ENCODE measurements around the gene TTC16. TPM values are rescaled to one million over a fixed set of nuclear protein-coding genes. Genes with fewer than 3 reads are reported as not detected.
"Not testable (repeated sequence)": the region's sequence is repeated elsewhere in the genome, so short reads cannot be mapped to it uniquely, and the experiment has no call there.

Gene TTC16
- total and polyA plus RNA-seq, 8 donors = 0.08 to 0.12 TPM; not detected in 6

- intact Hi-C loops (cut with DNase I; ENCODE audit: low total_unique reads) = no loop called here
- no peaks in the 10 kb centered on the region for H3K36me3 ChIP-seq
These were observed 63.5 kb downstream of the TTC16 start for GRCh38 chr9:127779136-127779981.

GRCh38 chr9:127780126-127780885 lies 64.4 kb downstream of the TTC16 start:
- Histone ChIP-seq H3K4me3 (no peak overlapping the region), H3K36me3 (no peaks in the 10 kb centered on the region), H3K9me3 (no peaks in the 10 kb centered on the region), H3K27me3 (no peaks in the 10 kb centered on the region), H3K4me1 (peaks cover 7 to 72% (median 24%) of the 10 kb centered on the region in 4 donors), H3K27ac (peak overlapping the region in 3 of 5 donors; percentile 13 to 89 (median 85))
- no peak for DNase-seq
- intact Hi-C loops (cut with DNase I; ENCODE audit: low total_unique reads) = loop anchor here (5.0 kb wide), 2 partner anchors 43 to 173 kb away; partner anchors contain the start of gene TOR2A
- 64 to 82% (median 74%) methylated on average over 7 to 20 of the region's 20 CpGs for WGBS, 5 donors
- TF ChIP-seq POLR2A (IDR thresholded peaks at IDR 0.05) = no peak
- TF ChIP-seq CTCF (IDR thresholded peaks at IDR 0.05) = no peak
- TF ChIP-seq EP300 (IDR thresholded peaks at IDR 0.05) = no peak
- TF ChIP-seq POLR2AphosphoS5 (IDR thresholded peaks at IDR 0.05) = no peak

More at GRCh38 chr9:127779136-127779981, 63.5 kb downstream of the TTC16 start:
- TF ChIP-seq CTCF (IDR thresholded peaks at IDR 0.05) = no peak
- TF ChIP-seq POLR2AphosphoS5 (IDR thresholded peaks at IDR 0.05) = no peak
- TF ChIP-seq EP300 (IDR thresholded peaks at IDR 0.05) = no peak
- no peak for TF ChIP-seq POLR2A (IDR thresholded peaks at IDR 0.05)
- 60 to 74% (median 69%) methylated on average over 15 to 17 of the region's 17 CpGs for WGBS, 5 donors
- Histone ChIP-seq H3K4me1 (peaks cover under 1 to 65% (median 18%) of the 10 kb centered on the region in 4 donors), H3K27me3 (no peaks in the 10 kb centered on the region), H3K27ac (peak overlapping the region; percentile 30 to 89 (median 66)), H3K4me3 (peak overlapping the region; percentile 6 to 35 (median 28)), H3K9me3 (no peaks in the 10 kb centered on the region)
- DNase-seq = no peak

GRCh38 chr9:127780909-127781308 lies 65.0 kb downstream of the TTC16 start:
- not testable (repeated sequence) for H3K36me3 ChIP-seq, H3K27me3 ChIP-seq, H3K4me3 ChIP-seq, DNase-seq, H3K9me3 ChIP-seq
- H3K4me1 ChIP-seq = peaks cover 7 to 72% (median 24%) of the 10 kb centered on the region in 4 donors
- WGBS, 5 donors = 78 to 84% (median 82%) methylated on average over 9 of the region's 9 CpGs
- peak overlapping the region in 3 of 5 donors; percentile 13 to 89 (median 85) for H3K27ac ChIP-seq
- intact Hi-C loops (cut with DNase I; ENCODE audit: low total_unique reads) = loop anchor here (5.0 kb wide), 2 partner anchors 44 to 174 kb away; partner anchors contain the start of gene TOR2A

Other genes starting within 250 kb of the TTC16 start
- 10 to 100 TPM; 14.9 to 77.7 (median 31.3) TPM for gene STXBP1, start 103.8 kb upstream of the TTC16 start, total RNA-seq
- 1 to 10 TPM; 5.2 to 8.7 (median 7.6) TPM for gene STXBP1, start 103.8 kb upstream of the TTC16 start, polyA plus RNA-seq
- gene CFAP157, start 9.1 kb upstream of the TTC16 start, total RNA-seq = 1 to 10 TPM in 1 of 5 donors, under 1 TPM in 1, not detected in 3; 0.14 to 7.6 TPM
- under 1 TPM; 0.18 to 0.61 (median 0.19) TPM for gene CFAP157, start 9.1 kb upstream of the TTC16 start, polyA plus RNA-seq
- gene PTRH1, start 416 bp upstream of the TTC16 start, total RNA-seq = 10 to 100 TPM in 2 of 5 donors, 1 to 10 TPM in 3; 2.9 to 50.4 (median 10.0) TPM
- 10 to 100 TPM; 13.3 to 23.4 (median 21.4) TPM for gene PTRH1, start 416 bp upstream of the TTC16 start, polyA plus RNA-seq
- gene TOR2A, start 19.2 kb downstream of the TTC16 start, total RNA-seq = 10 to 100 TPM in 3 of 5 donors, 1 to 10 TPM in 2; 5.0 to 87.8 (median 14.6) TPM
- gene TOR2A, start 19.2 kb downstream of the TTC16 start, polyA plus RNA-seq = 10 to 100 TPM in 1 of 3 donors, 1 to 10 TPM in 2; 6.1 to 12.4 (median 9.7) TPM
- gene SH2D3C, start 62.6 kb downstream of the TTC16 start, total RNA-seq = 10 to 100 TPM in 1 of 5 donors, 1 to 10 TPM in 2, not detected in 2; 1.8 to 38.1 (median 5.1) TPM
- gene SH2D3C, start 62.6 kb downstream of the TTC16 start, polyA plus RNA-seq = 1 to 10 TPM; 3.5 to 4.7 (median 4.3) TPM
- gene CDK9, start 70.0 kb downstream of the TTC16 start, total RNA-seq = 100 to 1,000 TPM in 1 of 5 donors, 10 to 100 TPM in 4; 42.8 to 114 (median 92.7) TPM
- 10 to 100 TPM; 25.3 to 34.7 (median 34.4) TPM for gene CDK9, start 70.0 kb downstream of the TTC16 start, polyA plus RNA-seq
- gene FPGS, start 86.8 kb downstream of the TTC16 start, total RNA-seq = 100 to 1,000 TPM in 2 of 5 donors, 10 to 100 TPM in 3; 67.0 to 235 (median 97.1) TPM
- 10 to 100 TPM; 29.1 to 42.7 (median 30.2) TPM for gene FPGS, start 86.8 kb downstream of the TTC16 start, polyA plus RNA-seq
- gene ENG, start 138.6 kb downstream of the TTC16 start, total RNA-seq = 10 to 100 TPM in 4 of 5 donors, 1 to 10 TPM in 1; 4.0 to 58.5 (median 44.3) TPM
- gene ENG, start 138.6 kb downstream of the TTC16 start, polyA plus RNA-seq = 10 to 100 TPM; 16.0 to 28.8 (median 21.5) TPM
- gene AK1, start 161.6 kb downstream of the TTC16 start, total RNA-seq = 10 to 100 TPM in 3 of 5 donors, 1 to 10 TPM in 1, not detected in 1; 7.2 to 88.3 (median 39.8) TPM
- gene AK1, start 161.6 kb downstream of the TTC16 start, polyA plus RNA-seq = 10 to 100 TPM; 64.4 to 92.1 (median 89.7) TPM
- 100 to 1,000 TPM in 2 of 5 donors, 10 to 100 TPM in 3; 18.0 to 145 (median 92.4) TPM for gene ST6GALNAC6, start 183.5 kb downstream of the TTC16 start, total RNA-seq
- gene ST6GALNAC6, start 183.5 kb downstream of the TTC16 start, polyA plus RNA-seq = 10 to 100 TPM; 32.8 to 63.8 (median 42.2) TPM
- 10 to 100 TPM in 3 of 5 donors, 1 to 10 TPM in 2; 3.7 to 33.6 (median 14.5) TPM for gene ST6GALNAC4, start 201.0 kb downstream of the TTC16 start, total RNA-seq
- gene ST6GALNAC4, start 201.0 kb downstream of the TTC16 start, polyA plus RNA-seq = 10 to 100 TPM; 10.5 to 14.2 (median 11.8) TPM
- gene PIP5KL1, start 214.7 kb downstream of the TTC16 start, total RNA-seq = 10 to 100 TPM in 3 of 5 donors, under 1 TPM in 1, not detected in 1; 0.55 to 98.0 (median 19.1) TPM
- 1 to 10 TPM in 2 of 3 donors, under 1 TPM in 1; 0.50 to 3.3 (median 2.3) TPM for gene PIP5KL1, start 214.7 kb downstream of the TTC16 start, polyA plus RNA-seq
- gene DPM2, start 221.8 kb downstream of the TTC16 start, total RNA-seq = 10 to 100 TPM in 4 of 5 donors, 1 to 10 TPM in 1; 1.7 to 98.2 (median 55.4) TPM
- 10 to 100 TPM; 27.0 to 38.0 (median 32.5) TPM for gene DPM2, start 221.8 kb downstream of the TTC16 start, polyA plus RNA-seq